Loucy (cell line): ENCODE measurements around the gene TFEB.

Source experiments
- CTCF ChIP-seq: fragments of 200-600 bp; sonication (generic); conservative IDR thresholded peaks from 2 replicates; pipeline ENCODE4 v1.5.1; 2014; ENCODE audit warnings: mild to moderate bottlenecking, antibody characterized with exemption, low read length
- EZH2phosphoT487 ChIP-seq: fragments of 200-600 bp; IDR thresholded peaks from 2 replicates; pipeline ENCODE4 v1.6.1; 2018; ENCODE audit warnings: antibody characterized with exemption, mild to moderate bottlenecking, moderate library complexity, borderline replicate concordance

GRCh38 chr6:41670703-41671360 is 64.6 kb downstream of the TFEB start:
- TF ChIP-seq CTCF (no peak), EZH2phosphoT487 (no peak)
